Measurements from ENCODE around the gene ODF2L. TPM values are rescaled to one million over a fixed set of nuclear protein-coding genes. Genes with fewer than 3 reads are reported as not detected.

The ODF2L gene
- total RNA-seq, 1 donor from 2014 or later: 43.9 TPM

GRCh38 chr1:86423873-86424272, 27.8 kb upstream of the ODF2L start, which contains the start of gene CLCA2:
TSS of gene CLCA2 (plus strand) at chr1:86424171. CDS start at chr1:86424248, 77 bp downstream.
- H3K9me3 Mint-ChIP-seq: no peaks in the 10 kb centered on the region
- no peak within 1 kb of the TSS for H3K4me3 Mint-ChIP-seq
- no peak for TF ChIP-seq CTCF (conservative IDR thresholded peaks at IDR 0.05)
- H3K27me3 Mint-ChIP-seq (ENCODE audit: low read depth): no peaks in the 10 kb centered on the region
- H3K27ac Mint-ChIP-seq (ENCODE audit: unreplicated experiment): no peak within 1 kb of the TSS
- H3K36me3 Mint-ChIP-seq (ENCODE audit: low read depth): no peaks in the 10 kb centered on the region
- DNase-seq (ENCODE audit: low read depth, low spot score): no peak
- peaks cover 3% of the 10 kb centered on the region for H3K4me1 Mint-ChIP-seq

- Mint-ChIP-seq H3K36me3 (ENCODE audit: low read depth) (no peaks in the 10 kb centered on the region), H3K4me3 (no peak overlapping the region), H3K27ac (ENCODE audit: unreplicated experiment) (no peak overlapping the region), H3K27me3 (ENCODE audit: low read depth) (no peaks in the 10 kb centered on the region), H3K9me3 (no peaks in the 10 kb centered on the region), H3K4me1 (peaks cover 3% of the 10 kb centered on the region)
- TF ChIP-seq CTCF (conservative IDR thresholded peaks at IDR 0.05): no peak
- DNase-seq (ENCODE audit: low read depth, low spot score): no peak
Measured at GRCh38 chr1:86423473-86423872, 27.4 kb upstream of the ODF2L start.

GRCh38 chr1:86421601-86422280, 25.6 kb upstream of the ODF2L start:
- DNase-seq (ENCODE audit: low read depth, low spot score): no peak
- Mint-ChIP-seq H3K4me1 (peaks cover 3% of the 10 kb centered on the region), H3K4me3 (no peak overlapping the region), H3K36me3 (ENCODE audit: low read depth) (no peaks in the 10 kb centered on the region), H3K27ac (ENCODE audit: unreplicated experiment) (no peak overlapping the region), H3K9me3 (no peaks in the 10 kb centered on the region), H3K27me3 (ENCODE audit: low read depth) (no peaks in the 10 kb centered on the region)
- no peak for TF ChIP-seq CTCF (conservative IDR thresholded peaks at IDR 0.05)

GRCh38 chr1:86419277-86419903, 23.3 kb upstream of the ODF2L start:
- no peaks in the 10 kb centered on the region for H3K36me3 Mint-ChIP-seq (ENCODE audit: low read depth)
- DNase-seq (ENCODE audit: low read depth, low spot score): no peak
- H3K27ac Mint-ChIP-seq (ENCODE audit: unreplicated experiment): no peak overlapping the region
- H3K9me3 Mint-ChIP-seq: no peaks in the 10 kb centered on the region
- H3K4me1 Mint-ChIP-seq: peaks cover 3% of the 10 kb centered on the region
- TF ChIP-seq CTCF (conservative IDR thresholded peaks at IDR 0.05): peak; percentile 46
- no peaks in the 10 kb centered on the region for H3K27me3 Mint-ChIP-seq (ENCODE audit: low read depth)
- no peak overlapping the region for H3K4me3 Mint-ChIP-seq

- TF ChIP-seq CTCF (conservative IDR thresholded peaks at IDR 0.05): no peak
- H3K4me1 Mint-ChIP-seq: peaks cover 2% of the 10 kb centered on the region
- no peak overlapping the region for H3K4me3 Mint-ChIP-seq
- no peak for DNase-seq (ENCODE audit: low read depth, low spot score)
- no peaks in the 10 kb centered on the region for H3K9me3 Mint-ChIP-seq
- H3K27me3 Mint-ChIP-seq (ENCODE audit: low read depth): no peaks in the 10 kb centered on the region
- no peaks in the 10 kb centered on the region for H3K36me3 Mint-ChIP-seq (ENCODE audit: low read depth)
- H3K27ac Mint-ChIP-seq (ENCODE audit: unreplicated experiment): no peak overlapping the region
Measured at GRCh38 chr1:86416343-86416742, 20.2 kb upstream of the ODF2L start.

Measured in neural crest cell (in vitro differentiated cells).